C4-2B (cell line): ENCODE data around the gene ADCY9.

Experiments
- CTCF ChIP-seq: fragments of 450-650 bp; conservative IDR thresholded peaks from 2 replicates; pipeline ENCODE4 v1.5.1; 2017; ENCODE audit warnings: mild to moderate bottlenecking
- ZFX ChIP-seq: fragments of 450-650 bp; IDR thresholded peaks from 2 replicates; pipeline ENCODE4 v1.6.1; 2017

- TF ChIP-seq CTCF (no peak), ZFX (no peak)
These were observed 112.0 kb downstream of the ADCY9 start for GRCh38 chr16:4004206-4004605.
